Activated CD8-positive, alpha-beta T cell treated with anti-CD3 and anti-CD28 coated beads for 36 hours (primary cell): Measurements from ENCODE around the gene TGFBR1. TPM values are rescaled to one million over a fixed set of nuclear protein-coding genes. Genes with fewer than 3 reads are reported as not detected.

Experiments used
- ATAC-seq: fragments of 200-7000 bp; cut with Tn5 transposase; one replicate; pipeline ENCODE4 v1.10.0; 2021; ENCODE audit warnings: mild to moderate bottlenecking, moderate library complexity
- CTCF ChIA-PET: fragments of 350-600 bp; sonication (Branson Sonifier 250); formaldehyde crosslinking; loops from one replicate; lab custom pipeline; 2021; ENCODE audit warnings: antibody characterized with exemption; lab: Charles Lee
- POLR2A ChIA-PET: fragments of 350-600 bp; sonication (Branson Sonifier 250); formaldehyde crosslinking; loops from one replicate; lab custom pipeline; 2021; ENCODE audit warnings: antibody characterized with exemption; lab: Charles Lee
- DNase-seq: peaks from one replicate; pipeline ENCODE4 v3.0.0-alpha.2; 2020
- H3K27ac Mint-ChIP-seq: one replicate; pipeline ENCODE4 v1.8.0; 2021; ENCODE audit warnings: mild to moderate bottlenecking, mixed read lengths
- H3K27me3 Mint-ChIP-seq: one replicate; pipeline ENCODE4 v1.8.0; 2021; ENCODE audit warnings: mixed read lengths
- H3K36me3 Mint-ChIP-seq: one replicate; pipeline ENCODE4 v1.8.0; 2021; ENCODE audit warnings: low read depth, mixed read lengths
- H3K4me1 Mint-ChIP-seq: one replicate; pipeline ENCODE4 v1.8.0; 2021; ENCODE audit warnings: low read depth, mixed read lengths
- H3K4me3 Mint-ChIP-seq: one replicate; pipeline ENCODE4 v1.8.0; 2021; ENCODE audit warnings: mild to moderate bottlenecking, moderate library complexity, mixed read lengths
- H3K9me3 Mint-ChIP-seq: one replicate; pipeline ENCODE4 v1.8.0; 2021; ENCODE audit warnings: mixed read lengths
- intact Hi-C: fragments of 100-400 bp; cut with micrococcal nuclease; formaldehyde crosslinking; loops from one replicate; pipeline ENCODE4 v1.10.0; 2022
- total RNA-seq, 2 experiments: library from RNA; stranded (reverse); gene quantifications; one replicate each; pipeline ENCODE4 v1.2.3, GENCODE V29; 2021
- TF ChIP-seq, protein P1 (sequence below): fragments of 200-600 bp; IDR thresholded peaks from one replicate; pipeline ENCODE4 v1.8.0; 2022; ENCODE audit warnings: antibody characterized with exemption, mild to moderate bottlenecking

Gene TGFBR1
- total RNA-seq, 2 experiments from 2014 or later, result 34.3 to 36.5 TPM

DNA sequence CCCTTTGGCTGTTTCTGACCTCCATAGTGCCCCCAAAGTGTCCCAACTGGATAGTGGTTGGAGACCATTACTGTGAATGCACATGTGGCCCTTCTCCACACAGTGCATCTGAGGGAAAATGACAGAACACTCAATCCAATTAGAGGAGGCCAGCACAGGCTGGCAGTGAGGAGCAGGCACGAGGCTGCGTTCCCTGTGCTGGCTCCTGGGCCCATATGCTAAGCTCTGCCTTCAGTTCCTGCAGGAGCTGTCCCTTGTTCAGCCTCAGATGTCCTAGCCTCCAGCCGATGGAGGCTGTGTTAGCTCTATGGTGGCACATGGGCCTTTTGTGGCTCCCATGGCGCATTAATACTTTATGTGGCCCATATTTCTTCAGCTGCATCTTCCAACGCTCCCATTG, 81.0 kb downstream of the TGFBR1 start:
- intact Hi-C loops, result loop anchor here (10.0 kb wide), 1 partner anchor 829 kb away; no protein-coding TSS in a partner anchor
- Mint-ChIP-seq H3K27ac (no peak overlapping the region), H3K36me3 (no peaks in the 10 kb centered on the region), H3K9me3 (no peaks in the 10 kb centered on the region), H3K27me3 (peaks cover 4% of the 10 kb centered on the region), H3K4me3 (no peak overlapping the region), H3K4me1 (peaks cover 45% of the 10 kb centered on the region)
- ChIA-PET POLR2A (interaction anchor here (0.9 to 1.5 kb wide), 4 partner anchors 10 to 684 kb away, joined by 3 to 4 read pairs (median 4); no protein-coding TSS in a partner anchor), CTCF (interaction anchor here (0.8 to 7.2 kb wide), 15 partner anchors 10 to 1139 kb away, joined by 3 to 76 read pairs (median 6); partner anchors contain the start of genes ALG2 and SEC61B)
- no peak for DNase-seq
- ATAC-seq, result no peak
- TF ChIP-seq, protein P1, sequence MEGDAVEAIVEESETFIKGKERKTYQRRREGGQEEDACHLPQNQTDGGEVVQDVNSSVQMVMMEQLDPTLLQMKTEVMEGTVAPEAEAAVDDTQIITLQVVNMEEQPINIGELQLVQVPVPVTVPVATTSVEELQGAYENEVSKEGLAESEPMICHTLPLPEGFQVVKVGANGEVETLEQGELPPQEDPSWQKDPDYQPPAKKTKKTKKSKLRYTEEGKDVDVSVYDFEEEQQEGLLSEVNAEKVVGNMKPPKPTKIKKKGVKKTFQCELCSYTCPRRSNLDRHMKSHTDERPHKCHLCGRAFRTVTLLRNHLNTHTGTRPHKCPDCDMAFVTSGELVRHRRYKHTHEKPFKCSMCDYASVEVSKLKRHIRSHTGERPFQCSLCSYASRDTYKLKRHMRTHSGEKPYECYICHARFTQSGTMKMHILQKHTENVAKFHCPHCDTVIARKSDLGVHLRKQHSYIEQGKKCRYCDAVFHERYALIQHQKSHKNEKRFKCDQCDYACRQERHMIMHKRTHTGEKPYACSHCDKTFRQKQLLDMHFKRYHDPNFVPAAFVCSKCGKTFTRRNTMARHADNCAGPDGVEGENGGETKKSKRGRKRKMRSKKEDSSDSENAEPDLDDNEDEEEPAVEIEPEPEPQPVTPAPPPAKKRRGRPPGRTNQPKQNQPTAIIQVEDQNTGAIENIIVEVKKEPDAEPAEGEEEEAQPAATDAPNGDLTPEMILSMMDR, result no peak

GRCh38 chr9:99187311-99187710, 82.4 kb downstream of the TGFBR1 start:
- POLR2A ChIA-PET, result no interaction called here
- ATAC-seq (no peak), DNase-seq (no peak)
- H3K9me3 Mint-ChIP-seq, result no peaks in the 10 kb centered on the region
- H3K27ac Mint-ChIP-seq, result no peak overlapping the region
- no peak overlapping the region for H3K4me3 Mint-ChIP-seq
- H3K4me1 Mint-ChIP-seq, result peaks cover 31% of the 10 kb centered on the region
- intact Hi-C loops, result loop anchor here (10.0 kb wide), 1 partner anchor 827 kb away; no protein-coding TSS in a partner anchor
- H3K36me3 Mint-ChIP-seq, result no peaks in the 10 kb centered on the region
- TF ChIP-seq, protein P1, result no peak
- peaks cover 6% of the 10 kb centered on the region for H3K27me3 Mint-ChIP-seq
- CTCF ChIA-PET, result interaction anchor here (0.6 to 7.2 kb wide), 4 partner anchors 10 to 339 kb away, joined by 3 to 76 read pairs (median 3); no protein-coding TSS in a partner anchor

GRCh38 chr9:99189186-99189585, 84.3 kb downstream of the TGFBR1 start:
- DNase-seq, result no peak
- no peak for ATAC-seq
- Mint-ChIP-seq H3K9me3 (no peaks in the 10 kb centered on the region), H3K4me3 (no peak overlapping the region), H3K36me3 (no peaks in the 10 kb centered on the region), H3K27me3 (peaks cover 8% of the 10 kb centered on the region), H3K4me1 (peaks cover 22% of the 10 kb centered on the region), H3K27ac (no peak overlapping the region)
- ChIA-PET CTCF (interaction anchor here (0.9 to 1.9 kb wide), 2 partner anchors 8 to 25 kb away, joined by 3 to 8 read pairs; no protein-coding TSS in a partner anchor), POLR2A (no interaction called here)
- intact Hi-C loops, result loop anchor here (10.0 kb wide), 1 partner anchor 826 kb away; no protein-coding TSS in a partner anchor
- TF ChIP-seq, protein P1, result no peak

- Mint-ChIP-seq H3K4me1 (peaks cover 13% of the 10 kb centered on the region), H3K36me3 (no peaks in the 10 kb centered on the region), H3K27ac (no peak overlapping the region), H3K9me3 (no peaks in the 10 kb centered on the region), H3K27me3 (peaks cover 8% of the 10 kb centered on the region), H3K4me3 (no peak overlapping the region)
- intact Hi-C loops, result loop anchor here (10.0 kb wide), 1 partner anchor 825 kb away; no protein-coding TSS in a partner anchor
- TF ChIP-seq, protein P1, result no peak
- ChIA-PET POLR2A (no interaction called here), CTCF (interaction anchor here (0.7 to 1.9 kb wide), 3 partner anchors 7 to 49 kb away, joined by 3 to 8 read pairs (median 4); no protein-coding TSS in a partner anchor)
- DNase-seq (no peak), ATAC-seq (no peak)
These were observed 85.1 kb downstream of the TGFBR1 start for GRCh38 chr9:99189887-99190596.
